KMS-11 (cell line): ENCODE data around the gene VCX.
"Not testable (repeated sequence)": the region's sequence is repeated elsewhere in the genome, so short reads cannot be mapped to it uniquely, and the experiment has no call there.

Source experiments
- H2AFZ ChIP-seq: fragments of 200-600 bp; sonication (generic); 2 replicates; pipeline ENCODE4 v1.6.1; 2016; ENCODE audit warnings: antibody characterized with exemption, mixed run types, low read depth
- H3K27ac ChIP-seq: fragments of 200-600 bp; sonication (generic); 2 replicates; pipeline ENCODE4 v1.6.1; 2016; ENCODE audit warnings: mild to moderate bottlenecking, mixed run types
- H3K27me3 ChIP-seq: fragments of 200-600 bp; sonication (generic); 2 replicates; pipeline ENCODE4 v1.6.1; 2017; ENCODE audit warnings: mild to moderate bottlenecking, low read depth, mixed run types, moderate library complexity; ENCODE audit not compliant: insufficient read depth
- H3K36me3 ChIP-seq: fragments of 200-600 bp; sonication (generic); 2 replicates; pipeline ENCODE4 v1.6.1; 2017; ENCODE audit warnings: mild to moderate bottlenecking, mixed run types; ENCODE audit not compliant: insufficient read depth
- H3K4me1 ChIP-seq: fragments of 200-600 bp; sonication (generic); 2 replicates; pipeline ENCODE4 v1.6.1; 2016; ENCODE audit warnings: mild to moderate bottlenecking, low read depth, mixed run types; ENCODE audit not compliant: poor library complexity, severe bottlenecking
- H3K4me2 ChIP-seq: fragments of 200-600 bp; sonication (generic); 2 replicates; pipeline ENCODE4 v1.7.0; 2016; ENCODE audit warnings: mild to moderate bottlenecking, mixed run types
- H3K4me3 ChIP-seq: fragments of 200-600 bp; sonication (generic); IDR thresholded peaks from 2 replicates; pipeline ENCODE4 v1.6.1; 2017; ENCODE audit warnings: low read depth, low read length, mixed read lengths; ENCODE audit not compliant: insufficient read depth
- H3K79me2 ChIP-seq: fragments of 200-600 bp; sonication (generic); 2 replicates; pipeline ENCODE4 v1.6.1; 2016; ENCODE audit warnings: low read depth, mixed run types; ENCODE audit not compliant: insufficient read depth
- H3K9ac ChIP-seq: fragments of 200-600 bp; sonication (generic); 2 replicates; pipeline ENCODE4 v1.6.1; 2016; ENCODE audit warnings: mild to moderate bottlenecking, mixed run types
- H4K20me1 ChIP-seq: fragments of 200-600 bp; sonication (generic); 2 replicates; pipeline ENCODE4 v1.6.1; 2016; ENCODE audit warnings: mild to moderate bottlenecking, mixed run types; ENCODE audit not compliant: insufficient read depth
- TF ChIP-seq, protein P1 (sequence below): fragments of 200-600 bp; sonication (generic); conservative IDR thresholded peaks from 2 replicates; pipeline ENCODE4 v1.6.1; 2017; ENCODE audit warnings: low read depth, mild to moderate bottlenecking, antibody characterized with exemption, low read length, moderate library complexity, mixed read lengths

The VCX gene

DNA sequence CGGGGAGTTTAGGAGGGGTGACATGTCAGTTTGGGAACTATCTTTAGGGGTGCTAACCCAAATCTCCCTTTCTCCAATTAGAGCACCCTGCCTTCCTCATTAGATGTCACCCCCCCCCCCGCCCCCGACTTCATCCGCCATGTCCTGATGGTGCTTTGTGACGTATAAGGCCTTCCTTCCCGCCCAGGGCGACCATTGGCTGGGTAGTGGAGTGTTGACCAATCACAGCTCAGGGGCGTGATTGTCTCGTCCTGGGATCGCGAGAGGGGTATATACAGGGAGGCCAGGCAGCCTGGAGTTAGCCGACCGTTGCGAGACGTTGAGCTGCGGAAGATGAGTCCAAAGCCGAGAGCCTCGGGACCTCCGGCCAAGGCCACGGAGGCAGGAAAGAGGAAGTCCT is at the start of gene VCX:
Gene VCX (plus strand): TSS at position 301 of the 400 bp plus-strand sequence. CDS start 33 bp downstream, at position 334.
- not testable (repeated sequence) for H3K4me1 ChIP-seq, H3K79me2 ChIP-seq, H3K4me3 ChIP-seq, H2AFZ ChIP-seq, H3K36me3 ChIP-seq, H3K27ac ChIP-seq, H3K4me2 ChIP-seq, H3K9ac ChIP-seq, H4K20me1 ChIP-seq, H3K27me3 ChIP-seq

GRCh38 chrX:7798327-7798726 is 44.6 kb upstream of the VCX start:
- H3K27me3 ChIP-seq: no peaks in the 10 kb centered on the region
- no peak overlapping the region for H3K27ac ChIP-seq
- H3K4me3 ChIP-seq: no peak overlapping the region
- H3K79me2 ChIP-seq: no peaks in the 10 kb centered on the region
- H2AFZ ChIP-seq: no peak overlapping the region
- no peaks in the 10 kb centered on the region for H3K4me1 ChIP-seq
- no peak overlapping the region for H3K4me2 ChIP-seq
- H3K9ac ChIP-seq: no peak overlapping the region
- TF ChIP-seq, protein P1, sequence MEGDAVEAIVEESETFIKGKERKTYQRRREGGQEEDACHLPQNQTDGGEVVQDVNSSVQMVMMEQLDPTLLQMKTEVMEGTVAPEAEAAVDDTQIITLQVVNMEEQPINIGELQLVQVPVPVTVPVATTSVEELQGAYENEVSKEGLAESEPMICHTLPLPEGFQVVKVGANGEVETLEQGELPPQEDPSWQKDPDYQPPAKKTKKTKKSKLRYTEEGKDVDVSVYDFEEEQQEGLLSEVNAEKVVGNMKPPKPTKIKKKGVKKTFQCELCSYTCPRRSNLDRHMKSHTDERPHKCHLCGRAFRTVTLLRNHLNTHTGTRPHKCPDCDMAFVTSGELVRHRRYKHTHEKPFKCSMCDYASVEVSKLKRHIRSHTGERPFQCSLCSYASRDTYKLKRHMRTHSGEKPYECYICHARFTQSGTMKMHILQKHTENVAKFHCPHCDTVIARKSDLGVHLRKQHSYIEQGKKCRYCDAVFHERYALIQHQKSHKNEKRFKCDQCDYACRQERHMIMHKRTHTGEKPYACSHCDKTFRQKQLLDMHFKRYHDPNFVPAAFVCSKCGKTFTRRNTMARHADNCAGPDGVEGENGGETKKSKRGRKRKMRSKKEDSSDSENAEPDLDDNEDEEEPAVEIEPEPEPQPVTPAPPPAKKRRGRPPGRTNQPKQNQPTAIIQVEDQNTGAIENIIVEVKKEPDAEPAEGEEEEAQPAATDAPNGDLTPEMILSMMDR: no peak
- no peaks in the 10 kb centered on the region for H3K36me3 ChIP-seq
- H4K20me1 ChIP-seq: no peaks in the 10 kb centered on the region

DNA sequence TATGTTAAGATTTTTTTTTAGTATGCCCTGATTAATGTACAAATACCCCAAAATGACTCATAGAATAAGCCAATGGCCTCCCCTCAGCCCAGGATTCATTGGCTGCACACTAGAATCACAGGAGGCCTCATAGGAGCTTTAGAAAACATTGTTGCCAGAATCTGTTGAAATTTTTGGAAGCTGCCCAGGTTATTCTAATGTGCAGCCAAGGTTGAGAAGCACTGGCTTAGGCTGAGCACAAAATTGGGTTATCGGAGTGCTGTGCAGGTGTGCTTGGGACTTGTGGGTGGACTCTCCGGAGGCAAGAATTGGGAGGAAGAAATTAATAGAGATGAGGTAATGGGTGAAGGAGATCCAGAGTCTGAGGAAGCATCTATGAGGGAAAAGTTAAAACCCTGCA is 41.3 kb upstream of the VCX start:
- Histone ChIP-seq H3K4me2 (no peak overlapping the region), H3K79me2 (no peaks in the 10 kb centered on the region), H4K20me1 (no peaks in the 10 kb centered on the region), H3K9ac (no peak overlapping the region), H3K27me3 (no peaks in the 10 kb centered on the region), H3K4me3 (no peak overlapping the region), H3K27ac (no peak overlapping the region), H3K4me1 (no peaks in the 10 kb centered on the region), H3K36me3 (no peaks in the 10 kb centered on the region), H2AFZ (no peak overlapping the region)
- TF ChIP-seq, protein P1: no peak

- Histone ChIP-seq H3K4me3 (no peak overlapping the region), H3K4me2 (no peak overlapping the region), H3K4me1 (no peaks in the 10 kb centered on the region), H4K20me1 (no peaks in the 10 kb centered on the region), H2AFZ (no peak overlapping the region), H3K79me2 (no peaks in the 10 kb centered on the region), H3K36me3 (no peaks in the 10 kb centered on the region), H3K27me3 (no peaks in the 10 kb centered on the region), H3K27ac (no peak overlapping the region), H3K9ac (no peak overlapping the region)
- TF ChIP-seq, protein P1: no peak
Observed at GRCh38 chrX:7815166-7815805, 27.7 kb upstream of the VCX start.

- Histone ChIP-seq H3K79me2 (no peaks in the 10 kb centered on the region), H4K20me1 (no peaks in the 10 kb centered on the region), H3K4me3 (no peak overlapping the region), H3K27me3 (no peaks in the 10 kb centered on the region), H3K4me1 (no peaks in the 10 kb centered on the region), H3K9ac (no peak overlapping the region), H3K36me3 (no peaks in the 10 kb centered on the region), H2AFZ (no peak overlapping the region), H3K27ac (no peak overlapping the region), H3K4me2 (no peak overlapping the region)
- TF ChIP-seq, protein P1: no peak
Observed at GRCh38 chrX:7828594-7828993, 14.4 kb upstream of the VCX start.
